Muscle layer of colon (tissue), 2 donors: ENCODE data around the gene CLASRP.

Experiments
- H3K27ac ChIP-seq: one replicate; pipeline ENCODE4 v1.7.0; 2013; ENCODE audit warnings: low read depth, mild to moderate bottlenecking, low read length, moderate library complexity
- H3K27me3 ChIP-seq, 2 donors: one replicate each; pipeline ENCODE4 v1.7.0; 2013; ENCODE audit warnings: low read length in 2 of 2, mild to moderate bottlenecking in 2 of 2; ENCODE audit not compliant: insufficient read depth in 2 of 2, control insufficient read depth in 1 of 2
- H3K36me3 ChIP-seq: one replicate; pipeline ENCODE4 v1.7.0; 2013; ENCODE audit warnings: mild to moderate bottlenecking, low read length; ENCODE audit not compliant: insufficient read depth
- H3K4me1 ChIP-seq: one replicate; pipeline ENCODE4 v1.7.0; 2013; ENCODE audit warnings: mild to moderate bottlenecking, low read length; ENCODE audit not compliant: insufficient read depth
- H3K4me3 ChIP-seq, 2 donors: one replicate each; pipeline ENCODE4 v1.7.0; 2013; ENCODE audit warnings: low read length in 2 of 2, low read depth in 1 of 2, mild to moderate bottlenecking in 1 of 2, moderate library complexity in 1 of 2
- H3K9ac ChIP-seq: one replicate; pipeline ENCODE4 v1.7.0; 2013; ENCODE audit warnings: low read length
- H3K9me3 ChIP-seq: one replicate; pipeline ENCODE4 v1.7.0; 2013; ENCODE audit warnings: mild to moderate bottlenecking, low read length
- donor health status: abdominal sarcoma.
- donor health status: Adenocarcinoma of cecum.

Gene CLASRP

DNA sequence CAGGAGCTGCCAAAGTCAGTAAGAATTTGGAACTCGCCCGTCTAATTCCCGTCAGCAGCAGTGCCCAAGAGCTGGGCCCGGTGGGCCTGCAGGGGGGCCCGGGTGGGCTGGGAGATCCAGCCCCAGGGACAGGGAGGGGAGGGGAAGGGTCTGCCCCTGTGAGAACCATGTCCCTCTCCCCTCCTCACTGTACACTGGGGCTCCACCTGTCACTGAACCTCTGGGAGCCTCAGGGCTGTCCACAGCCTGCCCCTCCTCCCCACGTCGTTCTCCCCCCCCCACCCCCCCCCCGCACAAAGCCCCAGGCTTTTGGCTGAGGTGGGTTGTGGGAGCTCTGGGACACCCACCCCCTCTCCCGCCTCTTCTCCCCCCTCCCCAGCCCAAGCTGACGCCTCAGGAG is 29.2 kb downstream of the CLASRP start:
- Histone ChIP-seq H3K9me3 (no peaks in the 10 kb centered on the region), H3K36me3 (peaks cover 55% of the 10 kb centered on the region), H3K4me1 (no peaks in the 10 kb centered on the region), H3K9ac (no peak overlapping the region), H3K4me3 (no peak overlapping the region), H3K27ac (no peak overlapping the region), H3K27me3 (no peaks in the 10 kb centered on the region)

DNA sequence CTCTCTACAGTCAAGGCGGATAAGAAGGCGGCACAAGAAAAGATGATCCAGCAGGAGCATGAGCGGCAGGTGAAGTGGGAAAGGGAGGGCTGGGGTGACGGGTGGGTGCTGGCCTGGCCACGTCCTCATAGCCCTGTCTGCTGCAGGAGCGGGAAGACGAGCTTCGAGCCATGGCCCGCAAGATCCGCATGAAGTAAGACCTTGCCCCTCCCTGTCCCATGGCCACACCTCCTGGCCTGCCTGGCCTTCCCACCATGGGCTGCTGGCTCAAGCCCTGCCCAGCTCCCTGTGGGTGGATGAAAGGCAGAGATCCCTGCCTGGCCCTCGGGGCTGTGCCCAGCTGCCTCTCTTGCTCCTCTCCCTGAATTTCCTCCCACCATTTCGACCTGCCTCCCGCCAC is 30.2 kb downstream of the CLASRP start:
- no peaks in the 10 kb centered on the region for H3K27me3 ChIP-seq
- H3K27ac ChIP-seq: no peak overlapping the region
- no peaks in the 10 kb centered on the region for H3K4me1 ChIP-seq
- H3K36me3 ChIP-seq: peaks cover 49% of the 10 kb centered on the region
- no peaks in the 10 kb centered on the region for H3K9me3 ChIP-seq
- H3K9ac ChIP-seq: no peak overlapping the region
- no peak overlapping the region for H3K4me3 ChIP-seq

- H3K36me3 ChIP-seq: peaks cover 43% of the 10 kb centered on the region
- no peaks in the 10 kb centered on the region for H3K27me3 ChIP-seq
- no peak overlapping the region for H3K4me3 ChIP-seq
- no peaks in the 10 kb centered on the region for H3K4me1 ChIP-seq
- H3K9me3 ChIP-seq: no peaks in the 10 kb centered on the region
- H3K27ac ChIP-seq: no peak overlapping the region
- H3K9ac ChIP-seq: no peak overlapping the region
These were observed 31.4 kb downstream of the CLASRP start for GRCh38 chr19:45070214-45070613.

- no peak overlapping the region for H3K9ac ChIP-seq
- H3K27ac ChIP-seq: no peak overlapping the region
- peaks cover 39% of the 10 kb centered on the region for H3K36me3 ChIP-seq
These were observed 32.2 kb downstream of the CLASRP start for GRCh38 chr19:45070861-45071544.

GRCh38 chr19:45071545-45071938 is 32.7 kb downstream of the CLASRP start:
- Histone ChIP-seq H3K9me3 (no peaks in the 10 kb centered on the region), H3K9ac (no peak overlapping the region), H3K27me3 (peaks cover 0 to 4% of the 10 kb centered on the region in 2 donors), H3K36me3 (peaks cover 37% of the 10 kb centered on the region), H3K27ac (no peak overlapping the region), H3K4me3 (no peak overlapping the region), H3K4me1 (no peaks in the 10 kb centered on the region)

More at GRCh38 chr19:45070861-45071544, 32.2 kb downstream of the CLASRP start:
- Histone ChIP-seq H3K27me3 (peaks cover 0 to 2% of the 10 kb centered on the region in 2 donors), H3K4me3 (no peak overlapping the region), H3K4me1 (no peaks in the 10 kb centered on the region), H3K9me3 (no peaks in the 10 kb centered on the region)

DNA sequence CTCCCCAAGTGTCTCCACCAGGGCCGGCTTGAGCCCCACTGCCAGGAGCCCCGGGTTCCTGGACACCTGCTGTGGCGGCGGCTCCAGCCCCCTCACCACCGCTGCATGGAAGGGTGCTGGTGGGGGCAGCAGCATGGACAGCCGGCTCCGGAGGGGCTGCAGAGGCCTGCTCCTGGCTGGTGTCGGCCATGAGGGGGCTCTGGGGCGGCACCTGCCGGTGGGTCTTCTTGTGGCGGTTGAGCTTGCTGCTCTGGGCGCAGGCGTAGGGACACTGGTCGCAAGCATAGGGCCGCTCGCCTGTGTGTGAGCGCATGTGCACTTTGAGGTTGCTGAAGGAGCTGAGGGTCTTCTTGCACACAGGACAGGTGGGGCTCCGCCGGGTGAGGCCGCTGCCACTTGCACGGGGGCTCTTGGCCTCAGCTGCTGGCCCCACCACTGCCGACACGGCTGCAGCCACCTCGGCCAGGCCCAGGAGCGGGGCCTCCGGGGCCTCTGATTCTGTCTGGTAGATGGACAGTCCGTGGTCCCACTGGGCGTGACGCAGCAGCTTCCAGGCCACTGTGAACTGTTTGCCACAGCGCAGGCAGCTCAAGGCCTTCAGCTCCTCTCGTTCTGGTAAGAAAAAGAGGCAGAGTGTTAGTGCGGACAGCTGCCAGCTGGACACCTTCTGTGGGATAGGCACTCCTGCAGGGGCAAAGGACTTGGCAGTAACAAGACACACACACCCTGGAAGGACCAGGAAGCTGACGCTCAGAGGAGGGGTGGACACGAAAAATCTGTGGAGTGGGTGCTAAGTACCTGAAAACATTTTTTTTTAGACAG is 33.3 kb downstream of the CLASRP start:
- no peaks in the 10 kb centered on the region for H3K9me3 ChIP-seq
- no peaks in the 10 kb centered on the region for H3K4me1 ChIP-seq
- H3K36me3 ChIP-seq: peaks cover 32% of the 10 kb centered on the region
- no peak overlapping the region for H3K4me3 ChIP-seq
- H3K9ac ChIP-seq: no peak overlapping the region
- no peak overlapping the region for H3K27ac ChIP-seq
- H3K27me3 ChIP-seq: peaks cover 0 to 4% of the 10 kb centered on the region in 2 donors

DNA sequence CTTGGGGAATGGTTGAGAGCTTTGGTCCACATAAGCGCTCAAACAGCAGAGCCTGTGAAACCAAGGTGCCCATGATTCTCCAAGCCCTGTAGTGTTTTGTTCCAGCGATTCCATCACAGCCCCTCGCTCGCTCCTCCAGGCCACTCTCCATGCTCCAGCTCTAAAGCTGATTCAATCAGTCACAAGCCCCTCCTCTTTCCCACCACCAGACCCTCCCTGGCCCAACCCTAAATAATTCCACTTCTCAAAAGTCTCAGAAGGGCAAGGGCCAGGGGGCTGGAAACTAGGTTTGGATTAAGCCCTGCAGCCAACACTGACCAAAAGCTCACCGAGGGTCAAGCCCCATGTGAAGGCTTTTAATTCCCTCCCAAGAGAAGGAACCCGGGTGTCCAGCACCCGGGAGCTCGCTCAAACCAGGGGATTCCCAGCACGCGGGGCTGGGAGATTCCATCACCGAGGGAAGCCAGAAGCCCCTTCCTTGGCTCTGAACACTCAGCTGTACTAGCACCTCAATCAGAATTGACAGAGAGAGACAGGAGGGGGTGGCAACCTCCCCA is 36.0 kb downstream of the CLASRP start:
- peaks cover 9% of the 10 kb centered on the region for H3K4me1 ChIP-seq
- H3K27ac ChIP-seq: no peak overlapping the region
- H3K4me3 ChIP-seq: no peak overlapping the region
- H3K9ac ChIP-seq: no peak overlapping the region
- no peaks in the 10 kb centered on the region for H3K9me3 ChIP-seq
- H3K36me3 ChIP-seq: peaks cover 11% of the 10 kb centered on the region
- peaks cover 0 to 4% of the 10 kb centered on the region in 2 donors for H3K27me3 ChIP-seq

GRCh38 chr19:45075301-45076028 is 36.6 kb downstream of the CLASRP start:
- Histone ChIP-seq H3K27ac (no peak overlapping the region), H3K36me3 (peaks cover 5% of the 10 kb centered on the region), H3K27me3 (peaks cover 0 to 4% of the 10 kb centered on the region in 2 donors), H3K4me1 (peaks cover 15% of the 10 kb centered on the region), H3K9ac (no peak overlapping the region), H3K4me3 (peak overlapping the region; percentile 34 to 38), H3K9me3 (no peaks in the 10 kb centered on the region)

GRCh38 chr19:45076029-45076850 is 37.4 kb downstream of the CLASRP start, which contains the start of gene ZNF296:
TSS of gene ZNF296 (minus strand) at chr19:45076478. CDS start at chr19:45076373, 105 bp downstream.
- Histone ChIP-seq H3K27ac (no peak within 1 kb of the TSS), H3K9ac (no peak within 1 kb of the TSS), H3K9me3 (no peaks in the 10 kb centered on the region), H3K27me3 (peaks cover 0 to 4% of the 10 kb centered on the region in 2 donors), H3K36me3 (no peaks in the 10 kb centered on the region), H3K4me3 (peak within 1 kb of the TSS; percentile 34 to 38), H3K4me1 (peaks cover 20% of the 10 kb centered on the region)

- Histone ChIP-seq H3K9ac (no peak overlapping the region), H3K27me3 (peaks cover 0 to 4% of the 10 kb centered on the region in 2 donors), H3K4me3 (peak overlapping the region in 1 of 2 donors; percentile 38), H3K9me3 (no peaks in the 10 kb centered on the region), H3K4me1 (peaks cover 20% of the 10 kb centered on the region), H3K36me3 (peaks cover 5% of the 10 kb centered on the region), H3K27ac (no peak overlapping the region)
These were observed 38.2 kb downstream of the CLASRP start for GRCh38 chr19:45076851-45077730.
